ENCODE measurements around the gene RPAIN. TPM values are rescaled to one million over a fixed set of nuclear protein-coding genes. Genes with fewer than 3 reads are reported as not detected.

RPAIN gene
- total RNA-seq, 1 donor from 2014 or later: 58.6 TPM

GRCh38 chr17:5379351-5380107 is 40.5 kb upstream of the RPAIN start:
- TF ChIP-seq, protein P1, sequence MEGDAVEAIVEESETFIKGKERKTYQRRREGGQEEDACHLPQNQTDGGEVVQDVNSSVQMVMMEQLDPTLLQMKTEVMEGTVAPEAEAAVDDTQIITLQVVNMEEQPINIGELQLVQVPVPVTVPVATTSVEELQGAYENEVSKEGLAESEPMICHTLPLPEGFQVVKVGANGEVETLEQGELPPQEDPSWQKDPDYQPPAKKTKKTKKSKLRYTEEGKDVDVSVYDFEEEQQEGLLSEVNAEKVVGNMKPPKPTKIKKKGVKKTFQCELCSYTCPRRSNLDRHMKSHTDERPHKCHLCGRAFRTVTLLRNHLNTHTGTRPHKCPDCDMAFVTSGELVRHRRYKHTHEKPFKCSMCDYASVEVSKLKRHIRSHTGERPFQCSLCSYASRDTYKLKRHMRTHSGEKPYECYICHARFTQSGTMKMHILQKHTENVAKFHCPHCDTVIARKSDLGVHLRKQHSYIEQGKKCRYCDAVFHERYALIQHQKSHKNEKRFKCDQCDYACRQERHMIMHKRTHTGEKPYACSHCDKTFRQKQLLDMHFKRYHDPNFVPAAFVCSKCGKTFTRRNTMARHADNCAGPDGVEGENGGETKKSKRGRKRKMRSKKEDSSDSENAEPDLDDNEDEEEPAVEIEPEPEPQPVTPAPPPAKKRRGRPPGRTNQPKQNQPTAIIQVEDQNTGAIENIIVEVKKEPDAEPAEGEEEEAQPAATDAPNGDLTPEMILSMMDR (IDR thresholded peaks at IDR 0.05): no peak
- H3K4me1 Mint-ChIP-seq (ENCODE audit: unreplicated experiment): no peaks in the 10 kb centered on the region
- no peaks in the 10 kb centered on the region for H3K9me3 Mint-ChIP-seq (ENCODE audit: unreplicated experiment)
- DNase-seq (ENCODE audit: extremely low spot score, unreplicated experiment): no peak
- no peak overlapping the region for H3K27ac Mint-ChIP-seq (ENCODE audit: unreplicated experiment)
- peaks cover 62% of the 10 kb centered on the region for H3K36me3 Mint-ChIP-seq (ENCODE audit: unreplicated experiment)
- H3K27me3 Mint-ChIP-seq (ENCODE audit: unreplicated experiment): no peaks in the 10 kb centered on the region
- H3K4me3 Mint-ChIP-seq (ENCODE audit: unreplicated experiment): no peak overlapping the region

DNA sequence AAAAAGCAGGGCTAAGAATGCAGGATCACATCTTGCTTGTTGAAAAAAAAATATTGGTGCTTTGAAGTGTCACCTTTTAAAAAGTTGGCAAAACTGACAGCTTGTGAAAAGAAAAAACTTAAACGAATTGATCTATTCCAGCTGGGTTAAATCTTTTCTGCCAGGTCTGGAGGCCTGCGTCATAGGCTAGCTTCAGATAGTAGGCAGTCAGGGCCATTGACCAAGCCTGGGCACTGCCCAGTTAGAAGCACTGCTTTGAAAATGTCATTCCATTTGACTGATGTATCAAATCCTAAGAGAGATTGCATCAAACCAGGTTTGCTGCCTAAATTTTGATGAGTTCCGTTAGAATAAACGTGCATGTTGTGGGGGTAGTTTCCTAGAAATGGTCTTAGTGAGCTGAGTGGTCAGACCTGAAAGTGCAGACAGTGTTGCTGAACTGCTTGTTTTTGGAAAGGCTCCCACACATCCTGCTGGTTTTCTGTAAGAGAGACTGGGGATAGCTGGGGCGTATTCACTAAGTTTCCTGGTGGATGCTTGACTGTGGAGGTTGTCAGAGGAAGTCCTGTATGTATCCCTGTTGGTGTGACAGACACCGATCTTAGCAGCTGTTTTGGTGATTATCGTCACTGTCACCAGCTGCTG is 39.4 kb upstream of the RPAIN start:
- no peak overlapping the region for H3K27ac Mint-ChIP-seq (ENCODE audit: unreplicated experiment)

DNA sequence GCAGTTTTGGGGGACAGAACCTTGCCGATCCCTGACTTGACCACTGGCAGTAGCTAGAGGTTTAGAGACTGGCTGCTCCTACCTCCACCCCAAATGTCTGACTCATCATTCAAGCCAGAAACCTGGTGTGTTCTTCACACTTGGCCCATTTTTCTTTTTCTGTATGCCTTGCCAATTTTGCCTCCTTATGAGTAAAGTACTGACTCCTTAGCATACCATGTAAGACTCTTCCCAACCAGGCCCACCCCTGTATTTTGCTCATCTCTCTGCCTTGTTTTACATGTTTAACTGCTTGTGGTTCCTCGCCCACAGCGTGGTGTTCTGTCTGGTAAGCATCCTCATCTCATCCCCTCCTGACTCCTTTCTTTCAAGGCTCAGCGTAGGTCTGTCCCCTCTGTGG is 38.4 kb upstream of the RPAIN start:
- Mint-ChIP-seq H3K4me3 (ENCODE audit: unreplicated experiment) (no peak overlapping the region), H3K9me3 (ENCODE audit: unreplicated experiment) (no peaks in the 10 kb centered on the region), H3K36me3 (ENCODE audit: unreplicated experiment) (peaks cover 62% of the 10 kb centered on the region), H3K27me3 (ENCODE audit: unreplicated experiment) (no peaks in the 10 kb centered on the region), H3K27ac (ENCODE audit: unreplicated experiment) (no peak overlapping the region), H3K4me1 (ENCODE audit: unreplicated experiment) (no peaks in the 10 kb centered on the region)
- no peak for DNase-seq (ENCODE audit: extremely low spot score, unreplicated experiment)
- TF ChIP-seq, protein P1 (IDR thresholded peaks at IDR 0.05): no peak

More for the DNA sequence above, 39.4 kb upstream of the RPAIN start:
- no peaks in the 10 kb centered on the region for H3K27me3 Mint-ChIP-seq (ENCODE audit: unreplicated experiment)
- TF ChIP-seq, protein P1 (IDR thresholded peaks at IDR 0.05): no peak
- peaks cover 61% of the 10 kb centered on the region for H3K36me3 Mint-ChIP-seq (ENCODE audit: unreplicated experiment)
- no peaks in the 10 kb centered on the region for H3K4me1 Mint-ChIP-seq (ENCODE audit: unreplicated experiment)
- no peak overlapping the region for H3K4me3 Mint-ChIP-seq (ENCODE audit: unreplicated experiment)
- no peaks in the 10 kb centered on the region for H3K9me3 Mint-ChIP-seq (ENCODE audit: unreplicated experiment)
- DNase-seq (ENCODE audit: extremely low spot score, unreplicated experiment): no peak

DNA sequence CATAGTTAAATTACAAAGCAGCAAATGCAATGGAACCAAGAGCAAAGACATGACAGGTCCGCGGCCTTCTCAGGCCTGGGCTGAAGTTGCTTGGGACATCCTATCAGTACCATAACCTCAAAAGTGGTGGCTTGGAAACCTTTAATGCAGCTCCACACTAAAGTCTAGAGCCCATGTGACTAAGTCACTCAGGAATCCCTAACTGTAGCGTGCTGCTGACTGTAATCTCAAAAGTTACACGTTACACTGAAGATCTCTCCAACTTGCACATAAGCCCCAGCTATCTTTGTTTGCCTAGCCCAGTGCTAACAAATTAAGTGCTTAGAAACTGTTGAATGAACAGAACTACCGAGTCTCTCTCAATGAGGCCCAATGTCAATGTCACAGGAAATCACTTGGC is 28.3 kb upstream of the RPAIN start:
- Mint-ChIP-seq H3K9me3 (ENCODE audit: unreplicated experiment) (no peaks in the 10 kb centered on the region), H3K4me3 (ENCODE audit: unreplicated experiment) (no peak overlapping the region)
- DNase-seq (ENCODE audit: extremely low spot score, unreplicated experiment): no peak

DNA sequence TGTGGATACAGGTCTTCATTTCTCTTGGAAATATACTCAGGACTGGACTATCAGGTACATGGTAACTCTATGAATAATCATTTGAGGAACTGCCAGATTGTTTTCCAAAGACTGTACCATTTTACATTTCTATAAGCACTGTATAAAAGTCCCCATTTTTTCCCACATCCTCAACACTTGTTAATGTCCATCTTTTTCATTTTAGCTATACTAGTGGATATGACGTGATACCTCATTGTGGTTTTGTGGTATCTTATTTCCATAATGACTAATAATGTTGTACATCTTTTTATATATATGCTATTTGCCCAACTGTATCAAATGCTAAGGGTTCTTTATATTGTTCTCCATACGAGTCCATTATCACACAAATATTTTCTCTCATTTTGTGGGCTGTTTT is 23.4 kb upstream of the RPAIN start:
- no peak overlapping the region for H3K27ac Mint-ChIP-seq (ENCODE audit: unreplicated experiment)
- DNase-seq (ENCODE audit: extremely low spot score, unreplicated experiment): no peak

More for the DNA sequence above, 28.3 kb upstream of the RPAIN start:
- H3K27me3 Mint-ChIP-seq (ENCODE audit: unreplicated experiment): no peaks in the 10 kb centered on the region
- peaks cover 49% of the 10 kb centered on the region for H3K36me3 Mint-ChIP-seq (ENCODE audit: unreplicated experiment)
- TF ChIP-seq, protein P1 (IDR thresholded peaks at IDR 0.05): no peak
- H3K4me1 Mint-ChIP-seq (ENCODE audit: unreplicated experiment): no peaks in the 10 kb centered on the region
- no peak overlapping the region for H3K27ac Mint-ChIP-seq (ENCODE audit: unreplicated experiment)

More for the DNA sequence above, 23.4 kb upstream of the RPAIN start:
- H3K36me3 Mint-ChIP-seq (ENCODE audit: unreplicated experiment): peaks cover 49% of the 10 kb centered on the region
- H3K9me3 Mint-ChIP-seq (ENCODE audit: unreplicated experiment): no peaks in the 10 kb centered on the region
- H3K27me3 Mint-ChIP-seq (ENCODE audit: unreplicated experiment): no peaks in the 10 kb centered on the region
- TF ChIP-seq, protein P1 (IDR thresholded peaks at IDR 0.05): no peak
- no peak overlapping the region for H3K4me3 Mint-ChIP-seq (ENCODE audit: unreplicated experiment)
- H3K4me1 Mint-ChIP-seq (ENCODE audit: unreplicated experiment): no peaks in the 10 kb centered on the region
